Measurements from ENCODE around the gene NNT. TPM values are rescaled to one million over a fixed set of nuclear protein-coding genes. Genes with fewer than 3 reads are reported as not detected.

NNT gene
- total and polyA plus RNA-seq, 2 of the 13 experiments (the other 11 are each of a cell fraction or from before 2014, with no cell fraction given), result 21.1 to 58.0 TPM

DNA sequence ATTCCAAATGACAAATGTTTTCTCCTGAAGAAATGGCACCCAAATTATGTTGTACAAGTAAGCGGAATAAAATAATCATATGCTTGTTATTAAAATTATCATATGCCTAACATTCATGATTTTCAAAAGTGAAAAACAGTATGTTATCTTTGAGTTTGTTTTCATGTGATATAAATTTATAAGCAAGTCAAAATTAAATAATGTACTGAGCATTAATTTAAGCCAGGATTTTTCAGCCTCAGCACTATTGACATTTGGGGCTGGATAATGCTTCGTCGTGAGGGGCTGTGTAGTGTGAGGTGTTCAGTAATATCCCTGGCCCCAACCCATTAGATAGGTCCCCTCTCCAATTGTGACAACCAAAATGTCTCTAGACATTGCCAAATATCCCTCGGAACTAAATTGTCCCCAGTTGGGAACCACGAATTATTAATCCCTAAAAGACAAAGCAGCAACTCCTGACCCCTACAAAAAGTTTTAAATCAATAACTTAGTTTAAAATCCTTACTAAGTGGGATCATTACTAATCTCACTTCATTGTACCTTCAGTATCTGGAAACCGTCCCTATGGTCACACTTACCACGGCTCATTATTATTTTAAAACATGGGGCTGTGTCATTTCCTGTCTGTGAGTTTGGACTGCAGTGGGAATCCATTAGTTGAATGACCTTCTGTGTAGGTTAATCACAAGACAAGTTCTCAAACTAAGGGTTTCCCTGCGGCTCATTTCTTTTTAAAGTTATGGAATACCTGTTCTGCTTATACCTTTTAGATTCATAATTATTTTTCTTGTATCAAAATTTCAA is 1.3 kb upstream of the NNT start (continued):
- TF ChIP-seq ZNF569 (CRISPR knock-in tag; IDR thresholded peaks at IDR 0.05; ENCODE audit: borderline replicate concordance) (no peak), ZNF609 (CRISPR knock-in tag; IDR thresholded peaks at IDR 0.05; ENCODE audit: borderline replicate concordance) (no peak), ZZZ3 (CRISPR knock-in tag; IDR thresholded peaks at IDR 0.05; ENCODE audit: borderline replicate concordance) (no peak), TARDBP (CRISPR knock-in tag; IDR thresholded peaks at IDR 0.05) (no peak), ZSCAN20 (CRISPR knock-in tag; IDR thresholded peaks at IDR 0.05; ENCODE audit: borderline replicate concordance) (no peak), POLR2G (IDR thresholded peaks at IDR 0.05; ENCODE audit: low read depth, low read length) (peak; percentile 10; the same call in 1 of the 2 replicates), ZNF24 (IDR thresholded peaks at IDR 0.05) (no peak), ZSCAN12 (CRISPR knock-in tag; IDR thresholded peaks at IDR 0.05) (no peak), ZNF121 (CRISPR knock-in tag; IDR thresholded peaks at IDR 0.05) (no peak), ZNF800 (CRISPR knock-in tag; IDR thresholded peaks at IDR 0.05) (no peak), PHF8 (CRISPR knock-in tag; IDR thresholded peaks at IDR 0.05) (0 out of 2 replicates have a peak, but pooled peaks have one; percentile 5), TOE1 (CRISPR knock-in tag; IDR thresholded peaks at IDR 0.05) (0 out of 2 replicates have a peak, but pooled peaks have one; percentile 46), LCORL (IDR thresholded peaks at IDR 0.05) (no peak), LCORL (CRISPR knock-in tag; IDR thresholded peaks at IDR 0.05) (no peak), ZNF816 (CRISPR knock-in tag; IDR thresholded peaks at IDR 0.05; ENCODE audit: borderline replicate concordance) (no peak), ARNT (IDR thresholded peaks at IDR 0.05) (no peak), BCL6 (CRISPR knock-in tag; IDR thresholded peaks at IDR 0.05) (0 out of 2 replicates have a peak, but pooled peaks have one; percentile 6)
- TF ChIP-seq, protein P1, sequence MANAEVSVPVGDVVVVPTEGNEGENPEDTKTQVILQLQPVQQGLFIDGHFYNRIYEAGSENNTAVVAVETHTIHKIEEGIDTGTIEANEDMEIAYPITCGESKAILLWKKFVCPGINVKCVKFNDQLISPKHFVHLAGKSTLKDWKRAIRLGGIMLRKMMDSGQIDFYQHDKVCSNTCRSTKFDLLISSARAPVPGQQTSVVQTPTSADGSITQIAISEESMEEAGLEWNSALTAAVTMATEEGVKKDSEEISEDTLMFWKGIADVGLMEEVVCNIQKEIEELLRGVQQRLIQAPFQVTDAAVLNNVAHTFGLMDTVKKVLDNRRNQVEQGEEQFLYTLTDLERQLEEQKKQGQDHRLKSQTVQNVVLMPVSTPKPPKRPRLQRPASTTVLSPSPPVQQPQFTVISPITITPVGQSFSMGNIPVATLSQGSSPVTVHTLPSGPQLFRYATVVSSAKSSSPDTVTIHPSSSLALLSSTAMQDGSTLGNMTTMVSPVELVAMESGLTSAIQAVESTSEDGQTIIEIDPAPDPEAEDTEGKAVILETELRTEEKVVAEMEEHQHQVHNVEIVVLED (CRISPR knock-in tag; IDR thresholded peaks at IDR 0.05; ENCODE audit: borderline replicate concordance), result no peak
- TF ChIP-seq, protein P2, sequence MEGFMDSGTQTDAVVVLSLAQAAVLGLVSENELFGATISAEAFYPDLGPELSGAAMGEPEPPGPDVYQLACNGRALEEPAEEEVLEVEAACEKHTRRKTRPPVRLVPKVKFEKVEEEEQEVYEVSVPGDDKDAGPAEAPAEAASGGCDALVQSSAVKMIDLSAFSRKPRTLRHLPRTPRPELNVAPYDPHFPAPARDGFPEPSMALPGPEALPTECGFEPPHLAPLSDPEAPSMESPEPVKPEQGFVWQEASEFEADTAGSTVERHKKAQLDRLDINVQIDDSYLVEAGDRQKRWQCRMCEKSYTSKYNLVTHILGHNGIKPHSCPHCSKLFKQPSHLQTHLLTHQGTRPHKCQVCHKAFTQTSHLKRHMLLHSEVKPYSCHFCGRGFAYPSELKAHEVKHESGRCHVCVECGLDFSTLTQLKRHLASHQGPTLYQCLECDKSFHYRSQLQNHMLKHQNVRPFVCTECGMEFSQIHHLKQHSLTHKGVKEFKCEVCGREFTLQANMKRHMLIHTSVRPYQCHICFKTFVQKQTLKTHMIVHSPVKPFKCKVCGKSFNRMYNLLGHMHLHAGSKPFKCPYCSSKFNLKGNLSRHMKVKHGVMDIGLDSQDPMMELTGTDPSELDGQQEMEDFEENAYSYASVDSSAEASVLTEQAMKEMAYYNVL (CRISPR knock-in tag; IDR thresholded peaks at IDR 0.05; ENCODE audit: borderline replicate concordance), result no peak

Data from HepG2 (cell line).